NCI-H128 (cell line): Measurements from ENCODE around the gene MAP3K3.

ENCODE experiments used
- DNase-seq: peaks from one replicate; lab custom pipeline; 2025; ENCODE audit not compliant: unreplicated experiment; lab: John Stamatoyannopoulos, UW

Gene MAP3K3

GRCh38 chr17:63621684-63622573 lies at the start of gene MAP3K3:
MAP3K3 (plus strand) TSS chr17:63622417; CDS start chr17:63622760, 343 bp downstream.
- peak; percentile 97 for DNase-seq

GRCh38 chr17:63573634-63574033 lies 48.6 kb upstream of the MAP3K3 start:
- no peak for DNase-seq

- no peak for DNase-seq
These were observed 44.0 kb upstream of the MAP3K3 start for GRCh38 chr17:63578027-63578768.

GRCh38 chr17:63578769-63579111 lies 43.5 kb upstream of the MAP3K3 start:
- no peak for DNase-seq

GRCh38 chr17:63579633-63580032 lies 42.6 kb upstream of the MAP3K3 start:
- no peak for DNase-seq

GRCh38 chr17:63587770-63588169 lies 34.4 kb upstream of the MAP3K3 start:
- no peak for DNase-seq

- DNase-seq = no peak
These were observed 33.4 kb upstream of the MAP3K3 start for GRCh38 chr17:63588797-63589196.

- no peak for DNase-seq
These were observed 32.6 kb upstream of the MAP3K3 start for GRCh38 chr17:63589646-63590045.

- DNase-seq = no peak
These were observed 29.4 kb upstream of the MAP3K3 start for GRCh38 chr17:63592797-63593196.

- no peak for DNase-seq
These were observed 27.1 kb upstream of the MAP3K3 start for GRCh38 chr17:63595132-63595531.

GRCh38 chr17:63596856-63597586 lies 25.2 kb upstream of the MAP3K3 start:
- no peak for DNase-seq

- no peak for DNase-seq
These were observed 23.9 kb upstream of the MAP3K3 start for GRCh38 chr17:63598281-63598680.

GRCh38 chr17:63600569-63601438 lies 21.4 kb upstream of the MAP3K3 start, which contains the start of gene TACO1:
TACO1 (plus strand) TSS chr17:63600895; CDS start chr17:63601084, 189 bp downstream.
- DNase-seq = peak; percentile 32

GRCh38 chr17:63601439-63602371 lies 20.5 kb upstream of the MAP3K3 start:
- DNase-seq = no peak

- DNase-seq = no peak
These were observed 12.2 kb upstream of the MAP3K3 start for GRCh38 chr17:63609816-63610573.

GRCh38 chr17:63610854-63611253 lies 11.4 kb upstream of the MAP3K3 start:
- DNase-seq = no peak

GRCh38 chr17:63611354-63611753 lies 10.9 kb upstream of the MAP3K3 start:
- DNase-seq = no peak

GRCh38 chr17:63613663-63614062 lies 8.6 kb upstream of the MAP3K3 start:
- no peak for DNase-seq

- DNase-seq = no peak
These were observed 961 bp upstream of the MAP3K3 start for GRCh38 chr17:63621229-63621683.
